HG03060 (cell line): ENCODE measurements around the gene CHD1.

ENCODE experiments used
- ATAC-seq: cut with Tn5 transposase; IDR thresholded peaks from one replicate; pipeline ENCODE4 v1.9.1; 2021; ENCODE audit warnings: low read depth, moderate number of reproducible peaks; ENCODE audit not compliant: unreplicated experiment

Gene CHD1

DNA sequence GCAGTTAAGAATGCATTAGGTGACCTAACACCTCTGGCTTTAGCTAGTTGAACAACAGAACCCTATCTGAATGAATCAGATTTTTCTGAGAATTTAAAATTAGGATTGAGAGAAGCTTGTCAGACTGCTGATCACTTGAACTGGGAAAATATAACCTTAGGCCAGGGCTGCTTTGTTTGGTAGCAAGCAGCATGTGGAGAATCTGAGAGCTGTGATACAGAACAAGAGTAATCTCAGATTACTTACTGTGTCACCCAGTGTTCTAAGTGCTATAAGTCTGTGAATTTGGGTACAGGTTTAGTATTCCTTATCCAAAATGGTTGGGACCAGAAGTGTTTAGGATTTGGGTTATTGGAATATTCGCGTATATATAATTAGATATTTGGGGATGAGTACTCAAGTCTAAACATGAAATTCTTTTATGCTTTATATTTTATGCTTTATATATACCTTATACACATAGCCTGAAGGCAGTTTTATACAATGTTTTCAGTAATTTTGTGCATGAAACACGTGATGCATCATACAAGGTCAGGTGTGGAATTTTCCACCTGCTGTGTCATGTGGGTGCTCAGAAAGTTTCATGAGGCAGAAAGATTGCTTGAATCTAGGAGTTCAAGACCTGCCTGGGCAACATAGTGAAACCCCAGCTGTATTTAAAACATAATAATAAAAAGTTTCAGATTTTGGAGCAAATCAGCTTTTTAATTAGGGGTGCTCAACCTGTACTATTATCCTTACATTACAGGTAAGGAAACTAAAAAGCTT lies 8.3 kb upstream of the CHD1 start:
- ATAC-seq, result no peak

DNA sequence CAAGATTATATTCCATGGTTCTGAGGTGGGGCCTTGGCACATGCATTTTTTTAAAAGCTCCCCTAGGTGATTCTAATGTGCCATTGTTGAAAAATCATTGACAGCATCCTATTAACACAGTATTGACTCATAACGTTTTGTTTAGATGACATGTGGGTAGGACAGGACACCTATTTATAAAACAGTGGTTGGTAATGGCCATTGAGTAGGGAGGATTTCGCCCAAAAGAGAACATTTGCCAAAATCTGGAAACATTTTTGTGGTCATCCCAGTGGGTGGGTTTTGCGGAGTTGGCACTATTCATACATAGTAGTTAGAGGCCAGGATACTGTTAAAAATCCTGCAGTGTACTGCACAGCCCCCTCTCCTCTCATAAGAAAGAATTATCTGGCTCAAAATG lies 6.4 kb upstream of the CHD1 start:
- no peak for ATAC-seq

DNA sequence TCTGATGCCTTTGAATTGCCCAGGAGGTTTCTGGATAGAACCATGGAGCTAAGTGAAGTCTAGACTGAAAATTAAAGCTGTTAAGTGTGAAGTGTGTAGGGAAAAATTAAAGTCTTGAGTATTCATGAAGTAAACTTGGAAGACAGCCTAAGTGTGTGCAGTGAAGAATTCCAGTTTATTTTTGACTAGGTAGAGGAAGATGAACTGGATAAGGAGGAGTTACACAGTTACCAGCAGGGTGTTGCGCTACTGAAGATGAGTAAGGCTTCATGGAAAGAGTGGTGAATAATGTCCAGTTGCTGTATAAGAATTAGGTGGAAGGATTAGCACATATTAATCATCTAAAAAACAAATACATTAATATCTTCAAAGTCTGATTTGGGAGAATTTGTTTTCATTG lies 5.7 kb upstream of the CHD1 start:
- ATAC-seq, result no peak

DNA sequence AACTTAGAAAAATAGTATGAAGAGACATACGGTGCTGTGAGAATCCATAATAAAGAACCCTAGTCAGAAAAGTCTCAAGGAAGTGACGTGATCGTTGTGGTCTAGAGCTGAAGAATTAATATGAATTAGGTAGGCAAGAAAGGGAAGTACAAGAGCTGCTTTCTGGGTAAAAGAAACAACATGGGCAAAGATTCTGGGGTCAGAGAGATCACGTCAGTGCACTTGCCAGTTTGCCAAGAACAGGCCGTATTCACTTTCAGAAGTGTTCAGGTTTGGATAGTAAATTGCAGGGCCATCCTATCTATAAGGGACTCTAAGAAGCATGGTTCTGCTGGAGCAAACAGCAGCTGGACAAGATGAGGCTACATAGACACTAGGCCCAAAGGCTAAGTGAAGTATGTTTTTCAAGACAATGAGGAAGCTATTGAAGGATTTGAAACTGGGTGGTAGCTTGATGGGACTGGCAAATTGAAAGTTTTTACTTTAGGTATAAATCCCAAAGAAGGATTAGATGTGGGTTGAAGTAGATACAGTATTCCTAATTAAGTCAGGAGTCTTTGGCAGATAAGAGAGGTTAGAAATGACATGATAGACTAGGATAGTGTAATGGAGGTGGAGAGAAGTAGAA lies 4.8 kb upstream of the CHD1 start:
- ATAC-seq, result peak; percentile 29

DNA sequence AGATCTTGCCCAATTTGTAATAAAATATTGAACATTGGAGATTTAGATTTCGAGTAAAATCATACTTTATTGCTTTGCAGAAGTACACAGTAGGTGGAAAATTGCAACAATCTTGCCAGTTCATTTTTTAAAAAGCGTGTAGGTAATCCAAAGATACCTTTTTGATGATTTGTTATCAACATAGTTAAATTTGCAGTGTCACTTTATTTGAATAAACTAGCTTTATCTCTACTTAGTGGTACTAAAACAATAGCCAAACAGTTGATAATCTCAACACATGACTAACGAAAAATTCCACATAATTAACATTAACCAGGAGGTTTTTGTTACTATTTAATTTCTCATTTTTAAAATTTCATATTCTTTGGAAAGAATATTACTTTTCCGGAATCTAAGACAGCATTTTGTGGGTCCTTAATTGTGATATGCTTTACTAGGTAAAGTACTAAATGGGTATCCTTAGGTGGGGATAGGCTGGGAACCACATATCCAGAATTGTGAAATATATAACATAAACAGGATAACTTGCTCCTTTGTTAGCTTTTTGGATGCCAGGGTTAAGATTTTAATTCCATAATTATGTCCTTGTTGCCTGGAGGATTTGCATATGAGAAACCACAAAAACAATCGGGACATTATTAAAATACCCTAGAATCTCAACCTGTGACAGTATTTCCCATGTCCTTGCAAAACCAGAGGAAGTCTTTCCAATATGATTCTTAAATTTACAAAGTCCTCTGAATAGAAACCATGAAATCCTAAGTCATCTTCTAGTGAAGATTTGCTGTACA lies 2.4 kb upstream of the CHD1 start:
- no peak for ATAC-seq

DNA sequence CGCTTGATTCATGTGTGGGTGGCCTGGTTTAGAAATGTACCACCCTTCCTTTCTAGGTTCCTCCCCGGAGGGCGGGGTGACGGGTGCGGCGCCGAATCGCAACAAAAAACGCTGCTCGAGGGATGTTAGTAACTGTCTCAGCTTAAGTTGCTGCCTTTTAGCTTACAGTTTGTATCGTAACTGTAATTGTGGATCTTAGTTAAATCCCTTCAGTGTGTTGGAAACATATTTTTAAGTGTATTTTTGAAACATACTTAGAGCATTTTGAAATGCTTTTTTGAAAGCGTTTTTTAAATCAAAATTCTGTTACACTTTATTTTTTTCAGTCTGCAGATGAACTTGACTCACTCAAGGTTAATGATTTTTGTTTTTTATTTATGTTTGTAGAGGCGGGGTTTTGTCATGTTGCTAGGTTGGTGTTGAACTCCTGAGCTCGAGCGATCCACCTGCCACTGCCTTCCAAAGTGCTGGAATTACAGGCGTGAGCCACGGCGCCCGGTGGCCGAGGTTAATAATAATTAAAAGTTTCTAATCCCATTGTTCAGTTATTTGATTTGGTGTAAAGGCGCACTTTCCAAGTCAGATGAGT lies 997 bp upstream of the CHD1 start:
- no peak for ATAC-seq

DNA sequence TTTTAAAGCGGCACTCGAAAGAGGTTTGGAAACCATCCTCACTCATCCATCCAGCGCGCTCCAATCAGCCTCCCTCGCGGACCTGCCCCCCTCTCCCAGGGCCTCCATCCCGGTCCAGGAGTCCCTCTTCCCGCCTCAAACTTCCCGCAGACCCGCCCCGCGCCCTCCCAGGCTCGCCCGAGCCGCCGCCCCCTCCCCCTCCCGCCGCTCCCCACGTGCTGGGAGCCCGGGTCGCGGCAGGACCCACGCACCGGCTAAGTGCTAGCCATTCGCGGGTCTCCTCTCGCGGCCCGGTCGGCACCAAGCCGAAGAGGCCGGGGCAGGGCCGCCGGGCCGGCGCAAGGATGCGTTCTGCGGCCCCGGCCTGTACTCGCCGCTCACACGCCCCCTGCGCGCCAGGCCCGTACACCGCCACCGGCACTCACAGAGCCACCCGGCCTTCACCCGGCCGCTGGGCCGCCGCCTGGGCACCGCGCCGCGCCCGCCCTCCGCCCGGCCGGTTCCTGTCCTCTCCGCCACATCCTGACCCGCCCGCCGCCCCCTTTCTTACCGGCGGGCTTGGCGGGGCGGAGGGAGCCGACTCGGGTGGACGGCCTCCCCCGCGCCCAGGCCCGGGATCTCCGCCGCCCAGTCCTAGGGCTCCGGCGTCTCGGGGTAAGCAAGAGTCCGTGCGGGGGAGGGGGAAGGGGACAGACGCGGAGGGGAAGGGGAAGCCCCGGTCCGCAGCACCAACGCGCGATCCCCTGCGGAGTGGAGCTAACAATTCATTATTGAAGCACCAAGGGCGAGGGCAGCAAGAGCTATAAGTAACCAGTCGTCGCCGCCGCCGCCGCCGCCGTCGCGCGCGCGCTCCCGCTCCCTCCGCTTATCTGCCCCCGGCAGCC lies 576 bp downstream of the CHD1 start:
- peak; percentile 13 for ATAC-seq

DNA sequence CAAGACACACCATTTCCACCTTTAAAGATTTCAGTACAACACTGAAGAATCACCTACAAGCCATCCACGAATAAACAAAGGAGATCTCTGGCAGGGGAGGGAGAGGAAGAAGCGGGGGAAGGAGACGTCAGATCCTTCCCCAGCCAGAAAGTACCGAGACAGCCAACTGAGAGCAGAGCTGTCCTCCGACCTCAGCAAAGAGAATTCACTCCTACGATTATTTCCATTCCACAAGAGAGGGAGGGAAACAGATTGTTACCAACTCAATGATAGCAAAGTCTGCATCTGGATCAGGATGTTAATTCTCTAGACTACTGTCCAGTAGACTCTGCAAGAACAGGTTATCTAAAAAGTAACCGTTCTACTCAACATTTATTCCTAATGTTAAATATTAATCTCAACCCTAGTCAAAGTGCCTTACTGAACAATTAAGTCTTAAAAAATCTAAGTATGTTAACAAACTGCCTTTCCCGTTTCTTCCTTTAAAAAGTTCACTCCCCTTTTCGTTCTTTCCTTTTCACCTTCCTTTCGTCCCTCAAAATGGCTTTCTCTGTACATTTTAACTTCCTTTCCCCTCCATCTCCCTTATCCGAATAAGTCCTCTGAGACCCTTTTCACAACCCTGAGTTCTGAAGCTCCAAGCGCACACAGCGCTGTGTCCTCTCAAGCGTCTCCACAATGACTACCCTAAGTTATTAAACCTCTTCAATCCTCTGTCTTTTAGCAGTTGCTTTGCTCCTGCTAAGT lies 1.4 kb downstream of the CHD1 start:
- ATAC-seq, result no peak

DNA sequence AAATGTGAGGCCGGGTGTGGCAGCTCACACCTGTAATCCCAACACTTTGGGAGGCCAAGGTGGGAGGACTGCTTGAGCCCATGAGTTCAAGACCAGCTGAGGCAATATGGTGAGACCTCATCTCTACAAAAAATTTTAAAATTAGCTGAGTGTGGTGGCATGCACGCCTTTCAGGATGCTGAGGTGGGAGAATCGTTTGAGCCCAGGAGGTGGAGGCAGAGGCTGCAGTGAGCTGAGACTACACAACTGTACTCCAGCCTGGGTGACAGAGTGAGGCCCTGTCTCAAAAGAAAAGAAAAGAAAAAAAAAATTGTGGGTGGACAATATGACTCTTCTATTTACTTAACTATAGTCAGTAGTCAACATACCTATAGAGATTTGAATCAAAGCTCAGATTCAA lies 4.8 kb downstream of the CHD1 start:
- no peak for ATAC-seq

DNA sequence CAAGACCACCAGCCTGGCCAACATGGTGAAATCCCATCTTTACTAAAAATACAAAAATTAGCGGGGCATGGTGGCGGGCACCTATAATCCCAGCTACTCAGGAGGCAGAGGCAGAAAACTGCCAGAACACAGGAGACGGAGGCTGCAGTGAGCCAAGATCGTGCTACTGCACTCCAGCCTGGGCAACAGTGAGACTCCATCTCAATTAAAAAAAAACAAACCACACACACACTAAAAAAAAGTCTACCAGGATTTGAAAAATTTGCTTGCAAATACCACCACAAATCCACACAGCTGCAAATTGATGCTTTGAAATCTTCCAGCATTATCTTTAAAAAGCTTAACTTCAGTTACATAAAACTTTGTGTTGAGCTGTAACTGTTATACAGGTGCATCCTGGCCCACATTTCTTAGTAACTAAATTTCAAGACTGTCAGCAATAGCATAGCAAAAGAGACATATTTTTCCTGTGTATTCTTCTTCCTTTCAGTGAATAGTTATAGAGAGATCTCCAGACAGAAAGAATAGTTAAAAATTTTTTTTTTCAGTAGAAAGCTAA lies 6.8 kb downstream of the CHD1 start:
- no peak for ATAC-seq

DNA sequence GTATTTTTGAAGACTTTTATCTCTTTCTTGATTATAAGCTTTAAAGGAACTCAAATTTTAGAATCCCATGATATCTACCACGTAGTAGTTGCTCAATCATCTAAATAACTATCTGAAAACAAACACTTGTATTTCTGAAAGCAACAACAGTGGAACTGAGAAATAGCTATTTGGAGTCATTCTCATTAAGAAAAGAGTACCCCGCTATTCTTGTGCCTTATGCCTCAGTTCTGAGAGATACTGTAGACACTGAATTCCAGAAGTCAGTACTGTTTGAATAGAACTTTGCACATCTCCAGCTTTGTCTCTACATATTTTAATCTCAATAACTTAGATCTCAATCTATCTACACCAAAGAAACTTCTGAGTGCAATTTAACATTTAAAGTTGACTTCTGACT lies 11.4 kb downstream of the CHD1 start:
- no peak for ATAC-seq

DNA sequence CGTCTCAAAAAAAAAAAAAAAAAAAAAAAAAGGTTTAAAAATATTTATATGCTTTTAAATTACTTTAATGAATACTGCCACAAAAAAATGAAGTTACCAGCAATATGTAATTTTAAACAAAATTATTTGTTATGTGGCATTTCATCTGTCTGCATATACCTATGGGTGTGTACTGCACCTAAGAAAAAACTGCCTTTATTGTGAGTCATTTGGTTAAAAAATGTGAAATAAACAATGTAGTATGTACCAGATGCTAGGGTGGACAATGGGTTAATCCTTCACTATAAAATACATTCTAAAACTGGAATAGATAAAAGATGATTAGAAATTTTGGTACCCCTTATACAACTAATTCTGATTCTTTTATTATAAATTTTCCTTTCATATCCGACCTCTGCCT lies 12.3 kb downstream of the CHD1 start:
- no peak for ATAC-seq

DNA sequence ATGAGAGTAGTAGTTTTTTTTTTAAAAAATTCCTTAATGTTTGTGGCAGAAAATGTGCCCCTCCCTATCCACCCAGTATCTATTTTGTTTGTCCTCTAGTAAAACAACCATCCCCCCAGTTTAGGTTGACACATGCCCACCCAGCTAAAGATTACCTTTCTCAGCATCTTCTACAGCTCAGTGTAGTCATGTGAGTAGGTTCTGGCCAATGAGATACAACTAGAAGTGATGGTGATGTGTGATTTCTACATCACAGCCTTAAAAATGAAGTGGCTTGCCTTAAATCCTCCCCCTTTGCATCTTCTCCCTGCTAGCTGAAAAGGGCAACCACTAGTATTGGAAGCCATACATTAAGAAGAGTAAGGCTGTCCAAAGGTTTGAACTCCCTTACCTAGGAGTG lies 14.9 kb downstream of the CHD1 start:
- no peak for ATAC-seq

DNA sequence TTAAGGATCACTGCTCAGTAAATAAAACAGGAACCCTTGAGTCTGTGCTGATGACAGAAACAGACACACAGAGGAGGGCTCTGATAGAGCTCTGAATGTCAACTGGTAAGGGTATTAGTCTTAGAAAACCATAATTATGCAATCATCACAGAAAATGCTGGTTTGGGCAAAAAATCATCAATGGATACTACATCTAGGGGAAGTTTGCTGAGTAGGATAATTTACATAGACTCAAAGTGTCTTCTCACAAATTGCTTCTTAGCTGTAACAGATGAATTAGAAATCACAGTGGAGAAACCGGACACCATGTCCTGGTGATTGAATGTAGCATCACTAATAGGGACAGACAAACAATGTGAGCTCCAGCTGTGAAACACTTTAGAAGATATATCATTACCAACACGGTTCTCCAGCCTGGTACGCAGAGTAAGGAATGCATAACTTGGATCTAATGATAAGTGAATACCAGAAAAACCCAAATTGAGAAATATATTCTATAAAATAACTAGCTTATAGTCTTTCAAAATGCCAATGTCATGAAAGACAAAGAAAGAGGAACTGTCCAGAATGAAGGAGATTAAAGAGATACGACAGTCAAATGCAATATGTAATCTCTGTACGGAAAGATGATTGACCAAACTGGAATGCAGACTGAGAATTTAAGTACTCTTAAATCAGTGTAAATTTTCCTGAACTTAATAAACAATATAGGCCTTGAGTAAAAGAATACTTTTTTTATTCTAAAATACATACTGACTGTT lies 17.3 kb downstream of the CHD1 start:
- no peak for ATAC-seq

DNA sequence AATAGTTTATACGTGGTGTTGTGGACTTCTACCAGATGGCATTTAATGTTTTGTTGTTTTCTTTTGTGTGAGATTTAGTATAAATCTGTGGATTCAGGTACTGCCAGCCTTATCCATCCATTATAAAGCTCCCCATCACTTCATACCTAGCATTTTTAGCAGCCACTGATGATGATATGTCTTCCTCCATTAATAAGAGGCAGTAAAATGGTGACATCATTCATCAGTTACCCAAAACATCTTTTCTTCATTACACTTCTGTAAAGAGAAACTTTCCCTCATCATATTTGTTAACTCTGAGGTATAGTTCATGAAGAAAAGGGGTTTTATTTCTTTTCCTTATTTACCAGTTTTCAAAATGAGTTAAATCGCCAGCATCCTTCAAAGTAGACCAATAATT lies 19.4 kb downstream of the CHD1 start:
- ATAC-seq, result no peak

DNA sequence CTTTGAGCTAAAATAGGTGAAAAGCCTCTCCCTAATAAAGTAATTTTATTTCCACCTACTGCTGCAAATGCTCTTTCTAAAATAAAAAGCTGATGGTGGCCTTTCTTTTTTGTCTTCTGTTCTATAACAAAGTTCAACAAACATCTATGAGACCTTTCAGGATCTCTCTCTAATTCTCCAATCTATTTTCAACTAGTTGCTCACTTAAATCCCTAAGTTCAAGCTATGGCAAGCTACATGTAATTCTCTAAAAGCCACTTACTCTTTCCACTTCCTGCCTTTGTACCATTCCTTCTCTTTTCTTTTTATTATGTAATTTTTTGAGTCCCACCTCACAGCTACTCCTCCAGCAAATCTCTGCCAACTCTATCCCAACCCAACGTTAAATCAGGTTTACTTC lies 20.9 kb downstream of the CHD1 start:
- no peak for ATAC-seq

DNA sequence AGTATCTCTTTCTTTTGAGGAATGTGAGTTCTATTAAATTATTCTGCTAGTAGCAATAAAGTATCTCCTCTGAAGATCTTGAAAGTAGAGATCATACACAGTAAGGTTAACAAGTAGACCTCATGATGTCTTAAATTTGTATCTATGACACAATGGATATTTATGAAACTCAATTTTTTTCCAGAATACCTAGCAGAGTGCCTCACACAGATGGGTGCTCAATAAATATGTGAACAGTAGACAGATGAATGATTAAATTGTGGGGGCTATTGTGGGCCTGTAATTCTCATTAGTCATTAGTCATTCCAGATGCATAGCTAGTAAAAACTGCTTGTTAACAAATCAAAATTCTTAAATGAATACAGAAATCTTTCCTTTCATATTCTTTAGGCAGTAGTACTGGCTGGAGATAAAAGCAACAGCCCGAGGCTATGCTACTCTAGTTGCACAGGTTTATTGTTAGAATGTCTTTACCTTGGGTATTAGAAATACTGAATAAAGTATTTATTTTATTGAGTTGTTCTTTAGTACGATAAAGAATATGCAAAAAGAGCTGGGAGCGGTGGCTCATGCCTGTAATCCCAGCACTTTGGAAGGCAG lies 22.0 kb downstream of the CHD1 start:
- ATAC-seq, result no peak
